Stimulated activated CD4-positive, alpha-beta T cell treated with anti-CD3 and anti-CD28 coated beads, TNF-alpha, amount 100 ng/mL, for 1 hour (primary cell): ENCODE data around the gene ORAI1.
"Not testable (repeated sequence)": the region's sequence is repeated elsewhere in the genome, so short reads cannot be mapped to it uniquely, and the experiment has no call there.

Source experiments
- DNase-seq, 3 donors: peaks; one replicate each; pipeline ENCODE4 v3.0.0-alpha.2; 2020; ENCODE audit warnings: low read depth in 3 of 3, low spot score in 1 of 3

The ORAI1 gene

GRCh38 chr12:121626087-121626852, at the start of gene ORAI1:
ORAI1 (plus strand) TSS chr12:121626530.
- DNase-seq, result peak; percentile 90 to 97 (median 92)

GRCh38 chr12:121576851-121577391, 49.4 kb upstream of the ORAI1 start:
- no peak for DNase-seq

DNA sequence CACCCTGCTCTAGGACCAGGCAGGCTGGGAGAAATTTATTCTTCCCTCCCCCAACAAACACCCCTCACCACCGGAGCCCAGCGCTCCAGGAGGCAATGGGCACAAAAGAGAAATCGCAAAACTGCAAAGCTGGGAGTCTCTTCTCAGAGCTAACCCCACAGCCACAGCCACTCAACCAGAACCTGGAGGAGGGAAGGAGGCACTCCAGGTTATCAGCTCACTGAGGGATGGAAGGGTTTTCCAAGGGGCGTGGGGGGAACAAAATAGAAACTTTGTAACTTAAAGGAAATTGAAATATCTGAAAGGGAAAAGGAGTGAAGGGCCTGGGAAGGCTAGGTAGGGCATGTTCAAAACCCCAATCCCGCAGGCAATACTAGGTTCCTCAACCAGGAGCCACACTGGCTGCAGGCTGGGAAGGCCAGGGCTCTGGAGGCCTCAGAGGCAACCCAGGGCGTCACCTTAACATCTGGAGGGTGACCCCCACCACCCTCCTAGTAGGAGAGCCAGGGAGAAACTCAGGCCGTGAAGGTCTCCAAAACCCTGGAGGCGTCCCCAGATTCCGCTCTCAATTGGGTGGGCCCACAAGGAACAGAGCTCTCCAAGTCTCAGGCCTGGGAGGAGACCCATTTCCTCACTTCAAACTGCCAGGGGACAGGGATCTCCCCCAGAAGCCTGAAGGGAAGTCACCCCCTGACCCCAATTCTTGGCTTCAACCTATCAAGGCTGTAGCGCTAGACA, 48.7 kb upstream of the ORAI1 start:
- DNase-seq, result no peak

DNA sequence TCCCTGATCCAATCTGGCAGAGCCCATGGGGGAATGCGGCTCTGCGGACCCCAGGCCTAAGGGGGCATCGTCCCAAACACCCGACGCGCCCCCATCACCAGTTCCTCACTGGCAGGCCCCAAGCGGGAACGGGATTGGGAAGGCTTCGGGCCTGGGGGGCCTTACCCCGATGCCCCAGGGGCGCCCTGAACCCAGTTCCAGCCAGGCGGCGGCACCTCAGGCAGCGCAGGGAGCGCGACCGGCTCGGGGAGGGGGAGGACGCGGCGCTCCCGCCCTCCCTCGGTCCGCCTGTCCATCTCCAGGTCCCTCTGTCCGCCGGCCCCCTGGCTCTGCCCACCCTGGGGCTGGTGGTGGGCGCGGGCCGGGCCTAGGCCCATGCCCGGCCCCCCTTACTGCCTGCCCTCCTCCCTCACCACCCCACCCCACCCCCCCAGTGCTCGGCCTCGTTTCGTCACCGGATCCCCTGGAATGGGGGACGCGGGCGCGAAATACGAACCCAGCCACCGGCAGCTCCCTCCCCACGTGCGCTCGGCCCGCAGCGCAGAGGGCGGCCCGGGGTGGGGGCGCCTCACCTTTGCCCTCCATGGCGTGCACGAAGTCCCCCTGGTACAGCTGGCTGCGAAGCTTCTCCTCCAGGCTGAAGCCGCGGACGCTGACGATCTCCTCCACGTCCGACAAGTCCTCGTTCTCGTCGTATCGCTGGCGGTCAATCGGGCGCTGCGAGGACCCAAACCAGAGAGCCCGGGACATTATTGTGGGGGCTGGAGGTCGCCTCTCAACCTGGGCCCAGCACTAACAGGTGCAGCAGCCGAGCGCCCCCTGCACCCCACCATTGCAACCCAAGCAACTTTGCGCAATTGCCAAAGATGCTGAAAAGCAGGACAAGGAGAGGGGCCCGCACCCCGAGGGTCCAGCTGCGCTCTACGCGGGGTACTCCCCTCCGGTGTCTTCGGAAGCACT, 47.8 kb upstream of the ORAI1 start:
- no peak for DNase-seq

GRCh38 chr12:121579190-121579791, 47.0 kb upstream of the ORAI1 start:
- DNase-seq, result no peak

DNA sequence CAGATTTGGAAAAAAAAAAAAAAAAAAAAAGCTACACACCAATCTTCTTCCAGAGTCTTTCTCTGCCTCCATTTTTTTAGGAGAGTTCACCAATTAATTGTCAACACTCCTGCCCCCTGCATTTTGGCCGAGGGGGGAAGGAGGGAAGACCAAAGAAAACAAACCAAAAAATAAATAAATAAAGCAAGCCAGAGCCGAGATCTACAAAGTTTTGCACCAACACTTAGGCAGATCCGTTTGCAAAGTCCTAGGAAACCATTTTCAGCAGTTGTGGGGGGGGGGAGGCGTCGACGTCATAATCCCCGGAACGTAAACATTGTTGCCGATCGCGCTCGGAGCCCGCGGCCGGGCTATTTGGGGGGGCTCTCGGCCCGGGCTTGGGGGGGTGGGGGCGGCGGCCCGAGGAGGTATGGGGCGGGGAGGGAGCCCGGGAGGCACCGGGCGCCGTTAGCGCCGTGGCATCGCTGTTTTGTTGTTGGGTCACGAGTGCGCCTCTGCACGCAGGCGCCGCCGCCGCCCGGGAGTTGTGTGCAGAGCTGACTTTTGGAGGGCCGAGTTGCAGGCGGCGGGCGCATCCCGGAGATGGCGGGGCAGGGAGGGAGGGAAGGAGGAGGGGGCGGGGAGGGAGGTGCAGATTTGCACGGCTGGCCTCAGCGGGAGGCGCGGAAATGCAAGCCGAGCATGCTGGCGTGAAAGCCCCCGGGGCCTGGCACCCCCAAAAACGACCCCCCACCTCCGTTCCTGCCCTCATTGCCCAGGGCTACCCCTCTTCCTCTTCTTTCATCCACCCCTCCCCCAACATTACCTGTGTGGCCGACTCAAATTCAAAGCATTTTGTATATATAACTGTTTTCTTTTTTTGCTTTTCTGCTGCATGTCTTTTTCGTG, 46.1 kb upstream of the ORAI1 start:
- peak in 2 of 3 donors; percentile 43 to 59 for DNase-seq

- DNase-seq, result no peak
These were observed 45.2 kb upstream of the ORAI1 start, which contains the start of gene KDM2B for GRCh38 chr12:121580959-121581685. KDM2B (minus strand) TSS chr12:121581023; CDS start chr12:121580911, 112 bp downstream.

- no peak for DNase-seq
These were observed 44.5 kb upstream of the ORAI1 start for GRCh38 chr12:121581686-121582429.

GRCh38 chr12:121582583-121583333, 43.6 kb upstream of the ORAI1 start:
- DNase-seq, result no peak

- not testable (repeated sequence) for DNase-seq
These were observed 43.0 kb upstream of the ORAI1 start for GRCh38 chr12:121583334-121583661.

DNA sequence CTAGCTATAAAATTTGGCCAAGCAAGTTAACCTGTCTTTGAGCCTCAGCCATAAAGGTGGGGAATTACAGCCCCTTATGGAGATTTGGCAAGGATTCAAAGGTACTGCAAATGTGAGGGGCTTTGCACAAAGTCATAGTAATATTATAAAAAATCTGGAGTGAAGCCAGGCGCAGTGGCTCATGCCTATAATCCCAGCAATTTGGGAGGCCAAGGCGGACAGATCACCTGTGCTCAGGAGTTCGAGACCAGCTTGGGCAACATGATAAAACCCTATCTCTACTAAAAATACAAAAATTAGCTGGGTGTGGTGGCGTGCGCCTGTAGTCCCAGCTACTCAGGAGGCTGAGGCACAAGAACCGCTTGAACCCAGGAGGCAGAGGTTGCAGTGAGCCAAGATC, 41.4 kb upstream of the ORAI1 start:
- not testable (repeated sequence) for DNase-seq

GRCh38 chr12:121590476-121591143, 35.7 kb upstream of the ORAI1 start:
- peak in 1 of 3 donors; percentile 35 for DNase-seq

GRCh38 chr12:121592320-121592719, 34.0 kb upstream of the ORAI1 start:
- DNase-seq, result no peak

DNA sequence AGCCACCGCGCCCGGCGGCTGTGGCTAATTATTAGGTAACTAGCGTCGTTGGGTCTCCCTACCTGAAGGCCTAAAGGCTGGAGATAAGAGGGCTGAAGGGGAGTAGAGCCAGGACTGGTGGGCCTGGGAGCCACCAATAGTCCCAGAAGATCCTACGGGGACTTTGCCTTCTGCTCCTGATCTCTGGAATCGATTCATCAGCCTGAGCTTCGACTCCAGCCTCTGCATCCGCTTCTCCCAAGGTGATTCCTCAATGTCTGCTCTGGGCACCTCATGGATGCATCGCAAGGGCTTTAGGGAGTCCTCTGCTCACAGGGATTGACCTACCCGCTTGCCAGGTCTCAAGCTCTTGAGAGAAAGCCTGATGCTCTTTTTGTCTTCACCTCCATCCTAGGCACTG, 30.8 kb upstream of the ORAI1 start:
- no peak for DNase-seq

DNA sequence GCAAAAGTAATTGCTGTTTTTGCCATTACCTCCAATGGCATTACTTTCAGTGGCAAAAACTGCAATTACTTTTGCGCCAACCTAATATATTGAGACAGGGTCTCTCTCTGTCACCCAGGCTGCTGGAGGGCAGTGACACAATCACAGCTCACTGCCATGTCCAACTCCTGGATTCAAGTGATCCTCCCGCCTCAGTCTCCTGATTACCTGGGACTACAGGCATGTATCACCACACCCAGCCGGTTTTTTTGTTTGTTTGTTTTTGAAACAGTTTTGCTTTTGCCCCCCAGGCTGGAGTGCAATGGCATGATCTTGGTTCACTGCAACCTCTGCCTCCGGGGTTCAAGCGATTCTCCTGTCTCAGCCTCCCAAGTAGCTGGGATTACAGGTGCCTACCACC, 29.8 kb upstream of the ORAI1 start:
- DNase-seq, result no peak

DNA sequence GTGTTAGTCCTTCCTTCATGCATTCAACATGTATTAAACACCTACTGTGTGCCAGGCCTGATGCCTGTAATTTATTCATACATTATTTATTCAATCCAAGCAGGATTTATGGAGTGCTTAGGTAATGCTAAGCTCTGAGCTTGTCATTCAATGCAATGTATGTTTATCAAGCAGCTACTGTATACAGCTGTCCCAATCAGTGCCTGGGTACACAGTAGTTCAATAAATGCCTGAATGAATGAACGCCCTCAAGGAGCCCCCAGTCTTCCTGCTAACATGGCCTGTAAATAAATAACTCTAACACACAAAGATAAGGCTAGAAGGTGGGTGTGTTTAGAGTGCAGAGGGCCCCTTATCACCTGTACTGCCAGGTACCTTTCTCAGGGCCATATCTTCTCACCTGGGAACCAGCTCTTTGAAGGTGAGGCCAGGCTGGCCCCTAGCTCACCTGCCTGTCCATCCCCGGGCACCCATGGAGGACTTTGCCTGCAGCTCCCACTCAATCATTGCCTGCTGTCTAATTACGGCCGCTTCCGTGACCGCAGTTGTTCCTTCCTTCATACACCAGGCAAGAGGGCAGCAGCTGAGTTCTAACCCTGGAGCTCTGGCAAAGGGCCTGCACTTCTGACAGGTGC, 25.5 kb upstream of the ORAI1 start:
- no peak for DNase-seq

GRCh38 chr12:121602766-121603165, 23.6 kb upstream of the ORAI1 start:
- no peak for DNase-seq
